ENCODE results near the gene IL17RA.

IL17RA gene

GRCh38 chr22:17155941-17156340 is 71.1 kb downstream of the IL17RA start:
- no peak overlapping the region for H3K4me3 ChIP-seq (ENCODE audit: low read length)
- no peak for TF ChIP-seq CTCF (conservative IDR thresholded peaks at IDR 0.05; ENCODE audit: low read depth, low read length)
- no peak for DNase-seq (ENCODE audit: low read depth)

- DNase-seq (ENCODE audit: low read depth), result no peak
- TF ChIP-seq CTCF (conservative IDR thresholded peaks at IDR 0.05; ENCODE audit: low read depth, low read length), result no peak
- H3K4me3 ChIP-seq (ENCODE audit: low read length), result no peak overlapping the region
Measured at GRCh38 chr22:17157714-17158113, 72.9 kb downstream of the IL17RA start.

- TF ChIP-seq CTCF (conservative IDR thresholded peaks at IDR 0.05; ENCODE audit: low read depth, low read length), result no peak
- no peak for DNase-seq (ENCODE audit: low read depth)
- peak overlapping the region; percentile 65 for H3K4me3 ChIP-seq (ENCODE audit: low read length)
Measured at GRCh38 chr22:17158176-17158567, 73.4 kb downstream of the IL17RA start.

GRCh38 chr22:17158568-17159503 is 74.0 kb downstream of the IL17RA start, which contains the start of gene HDHD5:
TSS of gene HDHD5 (minus strand) at chr22:17159277. CDS start at chr22:17159251, 26 bp downstream.
- TF ChIP-seq CTCF (conservative IDR thresholded peaks at IDR 0.05; ENCODE audit: low read depth, low read length), result no peak
- DNase-seq (ENCODE audit: low read depth), result peak; percentile 36
- peak within 1 kb of the TSS; percentile 71 for H3K4me3 ChIP-seq (ENCODE audit: low read length)

- H3K4me3 ChIP-seq (ENCODE audit: low read length), result peak overlapping the region; percentile 71
- DNase-seq (ENCODE audit: low read depth), result peak; percentile 11
- TF ChIP-seq CTCF (conservative IDR thresholded peaks at IDR 0.05; ENCODE audit: low read depth, low read length), result no peak
Measured at GRCh38 chr22:17159504-17159951, 74.7 kb downstream of the IL17RA start.

- DNase-seq (ENCODE audit: low read depth), result no peak
- no peak overlapping the region for H3K4me3 ChIP-seq (ENCODE audit: low read length)
- TF ChIP-seq CTCF (conservative IDR thresholded peaks at IDR 0.05; ENCODE audit: low read depth, low read length), result no peak
Measured at GRCh38 chr22:17161991-17162390, 77.2 kb downstream of the IL17RA start.

GRCh38 chr22:17162731-17163130 is 77.9 kb downstream of the IL17RA start:
- no peak for TF ChIP-seq CTCF (conservative IDR thresholded peaks at IDR 0.05; ENCODE audit: low read depth, low read length)
- no peak overlapping the region for H3K4me3 ChIP-seq (ENCODE audit: low read length)

More at GRCh38 chr22:17162731-17163130, 77.9 kb downstream of the IL17RA start:
- no peak for DNase-seq (ENCODE audit: low read depth)

All from retinal pigment epithelial cell (primary cell).